ELF-1 (cell line): ENCODE results near the gene NDUFV1.
"Not testable (repeated sequence)": the region's sequence is repeated elsewhere in the genome, so short reads cannot be mapped to it uniquely, and the experiment has no call there.

Experiments used
- DNase-seq: peaks from one replicate; pipeline ENCODE4 v3.0.0-alpha.2; 2016; ENCODE audit warnings: low read depth, low spot score

Gene NDUFV1

DNA sequence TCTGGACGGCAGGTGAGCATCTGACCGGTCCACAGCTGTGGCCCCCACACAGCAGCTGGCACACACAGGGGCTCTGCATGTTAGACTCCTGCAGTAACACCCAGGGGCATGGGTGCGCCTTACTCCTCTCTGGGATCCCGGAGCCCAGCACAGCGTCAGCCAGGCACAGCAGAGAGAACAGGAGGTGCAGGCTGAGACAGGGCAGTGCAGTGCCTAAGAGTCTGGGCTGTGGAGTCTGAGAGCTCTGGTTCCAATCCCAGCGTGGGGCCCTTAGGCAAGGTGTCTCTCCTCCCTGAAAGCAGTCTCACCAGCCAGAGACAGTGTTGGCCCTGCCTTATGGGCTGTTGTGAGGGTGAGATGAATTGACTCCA lies 20.7 kb downstream of the NDUFV1 start:
- no peak for DNase-seq

DNA sequence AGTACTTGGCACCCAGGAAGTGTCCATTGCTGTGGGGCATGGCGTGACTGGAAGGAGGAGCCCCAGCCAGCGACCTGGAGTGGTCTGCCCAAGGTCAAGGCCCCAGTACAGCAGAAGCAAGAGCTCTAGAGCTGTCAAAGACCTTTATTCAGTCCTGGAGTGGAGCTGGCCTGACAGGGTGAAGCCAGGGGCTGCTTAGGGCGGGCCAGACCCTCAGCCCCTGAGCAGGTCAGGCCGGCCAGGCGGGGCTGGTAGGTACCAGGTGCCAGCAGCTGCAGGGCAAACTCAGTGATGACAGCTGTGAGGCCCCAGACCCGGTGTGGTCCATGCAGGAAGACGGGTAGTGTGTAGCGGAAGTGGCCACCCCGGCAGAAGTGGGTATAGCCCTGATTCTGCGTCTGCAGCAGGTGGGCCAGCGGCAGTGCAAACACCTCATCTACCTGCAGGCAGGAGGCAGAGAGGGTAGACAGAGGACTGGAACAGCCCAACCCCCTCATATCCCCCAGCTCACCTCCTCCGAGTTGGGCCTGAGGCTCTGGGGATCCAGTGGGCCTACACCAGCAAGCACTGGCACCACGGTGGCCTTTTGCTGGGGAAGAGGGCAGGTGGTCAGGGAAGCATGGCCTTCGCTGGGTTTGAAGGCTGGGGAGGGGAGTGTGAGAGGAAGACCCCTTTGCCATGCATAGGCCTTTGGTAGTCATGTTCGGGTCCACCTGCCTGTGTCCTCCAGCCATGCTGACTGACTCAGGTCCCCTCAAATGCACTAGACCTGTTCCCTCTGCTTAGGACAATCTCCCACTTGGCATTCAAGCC lies 21.3 kb downstream of the NDUFV1 start:
- peak; percentile 72 for DNase-seq

DNA sequence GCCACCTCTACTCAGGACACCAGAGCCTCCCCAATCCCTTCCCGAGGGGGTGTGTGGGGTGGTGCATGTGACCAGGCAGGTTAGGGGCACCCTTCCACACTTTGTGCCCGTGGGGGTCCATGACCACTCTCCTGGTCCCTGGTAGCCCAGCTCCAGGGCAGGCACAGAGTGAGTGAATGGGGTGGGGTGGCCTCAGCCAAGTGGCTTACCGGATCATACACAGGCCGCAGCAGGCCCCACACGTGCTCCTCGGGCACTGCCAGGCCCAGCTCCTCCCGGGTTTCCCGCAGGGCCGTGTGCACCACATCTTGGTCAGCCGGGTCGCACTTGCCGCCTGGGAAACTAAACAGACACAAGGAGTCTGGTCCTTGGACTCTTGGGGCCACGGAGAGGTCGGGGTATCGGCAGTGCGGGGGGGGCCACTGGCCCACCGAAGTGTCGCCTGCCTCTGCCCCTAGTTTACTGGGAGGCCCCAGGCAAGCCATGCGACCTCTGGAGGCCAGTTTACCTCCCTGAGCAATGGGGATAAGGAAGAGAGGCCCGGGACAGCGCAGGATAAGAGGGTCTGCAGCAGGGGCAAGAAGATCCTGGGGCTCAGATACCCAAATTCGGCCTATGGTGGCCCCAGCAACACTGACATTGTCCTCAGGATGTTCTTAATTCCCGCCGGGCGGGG lies 22.1 kb downstream of the NDUFV1 start:
- DNase-seq, result no peak

DNA sequence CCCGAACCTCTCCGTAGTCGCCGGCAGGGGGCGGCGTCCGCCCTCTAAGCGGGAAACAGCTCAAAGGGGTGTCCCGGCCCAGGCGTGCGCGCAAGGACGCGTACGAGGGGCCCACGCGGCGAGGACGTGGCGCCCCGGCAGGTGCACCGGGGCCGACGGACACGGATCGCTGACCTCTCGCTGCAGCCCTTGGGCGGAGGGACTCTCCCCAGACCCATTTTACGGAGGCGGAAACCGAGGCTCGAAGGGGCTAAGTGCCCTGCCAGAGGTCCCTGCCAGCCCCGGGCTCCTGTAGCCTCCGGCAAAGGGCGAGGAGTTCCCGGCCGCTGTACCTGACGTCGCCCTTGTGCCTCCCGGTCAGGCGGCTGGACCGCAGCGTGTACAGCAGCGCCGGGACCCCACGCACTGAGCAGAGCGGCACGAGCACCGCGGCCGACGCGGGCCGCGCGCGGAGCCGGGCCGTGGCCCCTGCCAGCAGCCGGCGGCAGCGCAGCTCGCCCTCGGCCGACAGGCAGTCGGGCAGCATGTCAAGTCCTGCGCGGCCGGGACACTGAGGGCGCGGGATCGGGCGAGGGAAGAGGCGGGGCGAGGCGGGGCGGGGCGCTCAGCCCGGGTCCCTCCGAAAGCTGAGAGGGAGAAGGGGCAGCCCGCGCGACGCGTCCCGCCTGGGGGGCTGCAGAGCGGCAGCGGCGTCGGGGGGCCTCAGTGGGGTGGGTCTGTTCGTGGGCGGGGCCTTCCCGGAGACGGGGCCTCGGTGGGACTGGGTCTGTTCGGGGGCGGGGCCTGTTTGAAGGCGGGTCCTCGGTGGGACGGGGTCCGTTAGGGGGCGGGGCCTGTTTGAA lies 22.9 kb downstream of the NDUFV1 start, which contains the start of gene NUDT8:
Gene NUDT8 (minus strand): TSS at position 552 of the 842 bp plus-strand sequence. CDS start 26 bp downstream, at position 526.
- peak; percentile 91 for DNase-seq

DNA sequence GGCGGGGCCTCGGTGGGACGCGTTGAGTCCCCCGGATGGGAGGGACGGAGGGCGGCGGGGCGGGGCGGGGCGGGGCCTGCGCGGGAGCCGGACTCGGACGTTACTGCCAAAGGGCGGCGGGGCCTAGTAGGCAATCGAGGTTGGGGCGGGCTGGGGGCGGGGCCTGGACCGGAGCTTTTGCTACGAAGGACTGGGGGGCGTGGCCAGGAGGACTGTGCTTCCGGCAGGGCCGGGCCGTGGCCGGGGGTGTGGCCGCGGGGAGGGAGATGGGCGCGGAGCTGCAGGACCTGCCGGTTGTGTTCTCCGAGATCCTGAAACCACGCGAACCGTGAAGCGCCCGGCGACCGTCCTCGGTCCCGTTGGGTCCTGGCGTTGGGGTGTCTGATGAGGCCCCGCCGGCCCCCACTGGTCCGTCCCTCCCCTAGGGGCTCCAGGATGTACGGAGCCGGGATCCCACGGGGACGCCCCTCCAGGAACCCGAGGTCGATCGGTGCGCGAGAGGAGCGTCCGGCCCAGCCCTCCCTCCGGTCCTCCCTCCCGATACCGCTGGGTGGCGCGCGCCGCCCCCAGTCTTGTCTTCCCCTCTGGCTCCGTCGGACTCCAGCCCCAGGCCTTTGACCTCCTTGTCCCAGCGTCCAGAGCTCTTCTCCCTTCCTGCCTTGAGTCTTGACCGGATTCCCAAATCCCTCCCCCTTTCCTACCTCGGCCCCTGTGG lies 23.6 kb downstream of the NDUFV1 start:
- peak; percentile 97 for DNase-seq

DNA sequence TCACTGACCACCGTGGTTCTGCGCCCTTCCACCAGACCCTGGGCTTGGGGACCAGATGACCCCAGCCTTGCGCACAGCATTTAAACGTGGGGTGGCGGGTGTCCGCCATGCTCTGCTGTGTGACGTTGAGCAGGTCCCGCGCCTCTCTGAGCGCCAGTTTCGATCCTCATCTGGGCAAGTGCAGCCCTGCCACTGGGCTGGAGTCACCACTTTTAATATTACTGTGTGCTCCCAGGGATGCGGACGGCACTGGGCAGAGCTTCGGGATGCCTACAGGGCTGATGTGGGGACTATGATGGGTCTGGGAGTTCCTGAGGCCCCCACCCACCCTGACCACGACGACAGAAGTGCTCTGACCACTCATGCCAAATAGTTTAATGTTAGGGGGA lies 24.2 kb downstream of the NDUFV1 start:
- no peak for DNase-seq

DNA sequence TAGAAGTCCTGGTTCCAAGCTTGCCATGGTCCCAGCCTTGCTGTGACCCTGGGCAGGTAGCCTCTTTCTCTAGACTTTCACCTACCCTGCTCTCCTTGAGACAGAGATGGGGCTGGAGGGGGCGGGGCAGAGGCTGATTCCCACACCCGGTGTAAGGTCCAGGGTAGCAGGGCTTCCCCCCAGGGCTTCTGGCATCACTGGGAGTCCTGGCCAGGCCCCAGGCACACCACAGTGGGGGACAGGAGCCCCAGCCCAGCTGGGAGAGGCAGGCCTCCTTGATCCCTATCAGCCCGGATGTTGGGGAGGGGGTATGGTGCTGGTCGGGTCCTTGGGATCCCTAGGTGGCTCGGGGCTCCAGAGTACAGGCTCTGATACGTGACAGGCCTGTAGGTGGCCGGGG lies 24.7 kb downstream of the NDUFV1 start:
- DNase-seq, result no peak

DNA sequence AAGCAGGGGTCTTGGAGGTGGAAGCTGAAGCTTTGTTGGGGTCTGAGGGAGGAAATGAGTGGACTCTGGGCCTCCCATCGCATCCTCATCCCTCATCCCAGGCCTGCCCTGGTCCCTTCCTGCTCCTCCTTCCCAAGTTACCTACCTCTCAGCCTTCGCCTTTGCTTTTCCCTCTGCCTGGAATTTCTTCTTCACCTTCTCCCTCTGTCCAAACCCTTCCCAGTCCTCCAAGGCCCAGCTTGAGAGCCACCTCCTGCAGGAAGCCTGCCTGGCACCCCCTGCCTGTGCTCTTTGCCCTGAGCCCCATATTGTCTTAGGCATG lies 25.1 kb downstream of the NDUFV1 start:
- no peak for DNase-seq

DNA sequence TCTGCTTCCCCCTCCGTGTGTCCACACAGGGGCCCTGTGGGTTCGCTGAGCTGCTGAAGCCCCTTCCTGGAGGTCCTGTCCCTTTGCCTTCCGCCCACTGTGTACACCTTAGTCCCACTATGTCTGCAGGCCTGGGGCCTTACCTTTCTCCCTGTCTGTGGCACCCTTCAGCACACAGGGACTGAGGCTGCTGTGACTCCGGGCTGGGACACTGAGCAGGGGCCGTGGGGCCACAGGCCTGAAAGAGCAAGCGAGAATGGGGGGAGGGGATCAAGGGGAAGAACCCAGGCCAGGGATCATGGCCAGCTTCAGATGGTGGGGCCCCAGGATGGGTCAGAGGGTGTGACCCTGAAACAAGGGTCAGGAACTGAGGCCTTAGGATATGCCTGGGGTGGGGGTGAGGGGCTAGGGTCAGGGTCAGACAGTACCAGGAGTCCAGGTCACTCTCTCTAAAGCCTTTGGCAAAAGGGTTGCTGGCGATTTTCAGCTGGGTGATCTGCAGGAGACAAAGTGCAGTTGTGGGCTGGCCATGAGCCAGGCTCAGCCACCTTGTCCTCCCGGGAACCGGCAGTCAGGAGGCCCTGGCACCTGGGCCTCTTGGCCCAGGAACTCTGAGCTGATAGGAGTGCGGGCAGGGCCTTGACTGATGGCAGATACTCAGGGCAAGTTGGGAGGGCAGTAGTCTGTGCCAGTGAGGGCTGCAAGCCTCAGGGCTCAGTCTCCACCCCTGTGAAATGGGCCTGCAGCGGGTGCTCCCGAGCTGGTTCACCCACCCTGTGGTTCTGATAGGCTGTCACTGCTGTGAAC lies 25.6 kb downstream of the NDUFV1 start:
- DNase-seq, result no peak

DNA sequence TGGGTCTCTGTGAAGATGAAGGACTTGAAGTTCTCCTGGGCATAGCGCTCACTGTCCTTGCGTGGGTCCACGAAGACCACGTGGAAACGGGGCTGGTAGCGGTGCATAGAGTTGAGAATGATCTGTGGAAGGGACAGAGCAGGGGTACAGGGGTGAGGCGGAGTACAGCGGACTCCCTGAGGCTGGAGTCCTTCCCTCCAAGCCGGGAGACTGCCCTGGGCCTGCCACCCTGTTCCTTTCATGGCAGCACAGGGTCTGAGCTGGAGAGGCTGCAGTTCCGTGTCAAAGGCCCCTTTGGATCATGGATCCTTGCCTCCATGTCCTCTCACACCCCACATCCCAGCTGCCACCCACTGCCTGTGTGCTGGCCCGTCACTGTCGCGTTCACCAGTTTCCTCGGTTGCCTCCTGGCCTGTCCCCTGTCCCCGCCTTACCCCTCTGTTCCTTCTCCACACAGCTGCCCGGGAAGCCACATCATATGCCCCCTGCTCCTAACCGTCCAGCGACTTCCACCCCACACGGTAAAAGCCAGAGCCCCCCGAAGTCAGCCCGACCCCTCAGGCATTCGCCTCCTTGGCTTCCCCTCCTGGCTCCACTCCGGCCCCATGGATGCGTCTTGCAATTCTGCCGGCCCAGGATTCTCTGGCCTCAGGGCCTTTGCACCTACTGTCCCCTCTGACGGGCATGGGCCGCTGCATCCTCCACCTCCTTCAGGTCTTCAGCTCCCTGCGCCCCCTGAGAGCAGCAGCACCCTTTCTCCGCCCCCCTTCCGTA lies 26.4 kb downstream of the NDUFV1 start:
- DNase-seq, result no peak

DNA sequence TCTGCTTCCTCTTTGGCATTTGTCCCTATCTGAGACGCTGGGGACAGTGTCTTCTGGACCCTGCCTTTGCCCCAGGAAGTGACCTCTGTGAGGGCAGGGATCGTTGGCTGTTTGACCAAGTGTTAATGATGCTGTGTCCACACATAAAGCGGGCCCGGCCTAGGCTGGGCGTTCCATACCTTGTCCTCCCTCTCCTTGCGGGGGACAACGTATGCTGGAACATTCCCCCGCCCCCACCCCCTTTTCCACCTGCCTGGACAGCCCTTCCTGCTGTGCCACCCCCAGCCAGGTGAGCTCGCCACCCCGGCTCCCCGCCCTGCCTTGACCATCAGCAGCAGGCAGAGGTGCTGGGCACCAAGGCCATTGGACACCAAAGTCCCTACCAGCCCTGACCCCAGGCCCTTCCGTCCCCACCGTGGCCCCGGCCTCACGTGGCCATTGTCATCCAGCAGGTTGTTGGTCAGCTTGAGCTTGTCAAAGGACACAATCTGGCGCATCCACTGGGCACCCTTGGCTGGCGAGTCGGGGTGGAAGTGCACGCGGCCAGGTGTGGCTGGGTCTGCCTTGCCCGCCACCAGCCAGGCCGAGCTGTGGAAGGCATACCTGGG lies 27.1 kb downstream of the NDUFV1 start:
- no peak for DNase-seq

DNA sequence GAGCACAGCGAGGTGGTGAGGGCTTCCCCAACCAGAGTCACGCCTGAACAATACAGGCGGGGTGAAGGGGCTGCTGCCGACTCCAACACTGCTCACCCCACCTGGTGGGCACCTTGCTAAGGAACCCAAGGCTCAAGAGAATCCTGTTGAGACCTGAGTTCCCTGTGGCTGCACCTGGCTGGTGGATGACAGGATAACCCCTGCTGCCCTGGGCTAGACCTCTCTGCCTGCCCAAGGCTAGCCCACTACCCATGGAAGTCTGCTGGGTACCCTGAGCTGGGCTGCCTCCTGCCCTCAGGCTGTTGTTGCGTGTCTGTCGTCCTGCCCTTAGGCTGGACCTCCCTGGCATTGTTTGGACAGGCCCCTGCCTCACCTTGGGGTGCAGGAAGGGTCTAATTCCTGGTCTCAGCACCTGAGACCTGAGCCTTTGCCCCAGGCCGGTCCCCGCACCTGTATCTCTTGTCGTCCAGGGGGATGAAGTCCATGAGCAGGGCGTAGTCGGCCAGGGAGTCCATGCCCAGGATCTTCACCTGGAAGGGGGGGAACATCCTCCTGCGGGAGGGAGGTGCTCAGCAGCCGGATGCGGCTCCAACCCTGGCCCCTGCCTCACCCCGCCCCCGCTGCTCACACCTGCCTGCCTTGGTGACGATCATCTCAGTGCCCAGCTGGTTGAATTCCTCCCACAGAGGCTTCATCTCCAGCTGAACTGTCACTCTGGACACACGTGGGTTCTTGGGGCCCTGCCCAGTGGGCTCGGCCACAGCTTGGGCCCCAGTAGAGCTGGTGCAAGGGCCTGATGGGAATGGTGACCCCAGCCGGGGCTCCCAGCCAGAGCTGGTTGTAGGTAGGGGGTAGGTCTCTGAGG lies 27.9 kb downstream of the NDUFV1 start:
- DNase-seq, result no peak

DNA sequence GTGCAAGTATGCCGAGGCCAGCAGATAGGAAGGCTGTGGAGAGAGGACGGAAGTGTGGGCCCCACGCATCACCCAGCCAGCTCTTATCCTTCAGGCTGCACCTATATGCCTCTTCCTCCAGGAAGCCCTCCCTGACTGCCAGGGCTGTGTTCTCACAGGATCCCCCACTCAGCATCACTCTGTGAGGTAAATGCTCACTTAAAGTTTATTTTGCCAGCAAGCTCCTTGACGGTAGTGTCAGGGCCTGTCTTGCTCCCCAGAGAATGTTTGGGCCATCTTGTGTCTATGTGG lies 28.4 kb downstream of the NDUFV1 start:
- DNase-seq, result no peak

DNA sequence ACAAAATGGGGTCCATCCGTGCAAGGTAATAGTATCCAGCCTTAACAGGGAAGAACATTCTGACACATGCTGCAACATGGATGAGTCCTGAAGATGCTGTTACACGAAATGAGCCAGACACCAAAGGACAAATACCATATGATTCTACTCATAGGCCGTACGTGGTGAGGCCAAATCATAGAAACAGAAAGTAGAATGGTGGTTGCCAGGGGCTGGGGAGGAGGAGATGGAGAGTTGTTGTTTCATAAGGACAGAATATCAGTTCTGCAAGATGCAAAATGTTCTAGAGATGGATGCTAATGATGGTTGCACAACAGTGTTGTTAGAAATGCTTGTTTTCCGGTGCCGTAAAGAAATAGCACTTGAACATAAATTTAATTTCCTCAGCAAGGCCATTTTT lies 30.2 kb downstream of the NDUFV1 start:
- DNase-seq, result no peak

DNA sequence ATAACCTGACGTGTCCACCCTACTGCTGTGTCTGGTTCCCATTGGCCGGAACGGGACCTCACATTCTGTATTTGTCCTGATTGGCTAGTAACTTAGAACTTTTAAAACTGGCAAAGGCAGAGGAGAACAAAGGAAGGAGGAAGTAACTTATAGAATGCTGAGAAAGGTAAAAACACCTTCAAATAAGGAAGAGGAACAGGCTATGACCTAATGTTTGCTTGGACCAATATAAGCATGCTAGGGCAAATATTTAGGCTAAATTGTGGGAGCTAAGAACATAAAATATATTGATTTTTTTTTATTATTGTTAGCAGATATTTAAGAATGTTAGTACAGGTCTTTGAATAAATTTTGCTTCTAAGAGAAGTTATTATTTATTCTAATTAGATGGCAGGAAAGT lies 30.7 kb downstream of the NDUFV1 start:
- not testable (repeated sequence) for DNase-seq

DNA sequence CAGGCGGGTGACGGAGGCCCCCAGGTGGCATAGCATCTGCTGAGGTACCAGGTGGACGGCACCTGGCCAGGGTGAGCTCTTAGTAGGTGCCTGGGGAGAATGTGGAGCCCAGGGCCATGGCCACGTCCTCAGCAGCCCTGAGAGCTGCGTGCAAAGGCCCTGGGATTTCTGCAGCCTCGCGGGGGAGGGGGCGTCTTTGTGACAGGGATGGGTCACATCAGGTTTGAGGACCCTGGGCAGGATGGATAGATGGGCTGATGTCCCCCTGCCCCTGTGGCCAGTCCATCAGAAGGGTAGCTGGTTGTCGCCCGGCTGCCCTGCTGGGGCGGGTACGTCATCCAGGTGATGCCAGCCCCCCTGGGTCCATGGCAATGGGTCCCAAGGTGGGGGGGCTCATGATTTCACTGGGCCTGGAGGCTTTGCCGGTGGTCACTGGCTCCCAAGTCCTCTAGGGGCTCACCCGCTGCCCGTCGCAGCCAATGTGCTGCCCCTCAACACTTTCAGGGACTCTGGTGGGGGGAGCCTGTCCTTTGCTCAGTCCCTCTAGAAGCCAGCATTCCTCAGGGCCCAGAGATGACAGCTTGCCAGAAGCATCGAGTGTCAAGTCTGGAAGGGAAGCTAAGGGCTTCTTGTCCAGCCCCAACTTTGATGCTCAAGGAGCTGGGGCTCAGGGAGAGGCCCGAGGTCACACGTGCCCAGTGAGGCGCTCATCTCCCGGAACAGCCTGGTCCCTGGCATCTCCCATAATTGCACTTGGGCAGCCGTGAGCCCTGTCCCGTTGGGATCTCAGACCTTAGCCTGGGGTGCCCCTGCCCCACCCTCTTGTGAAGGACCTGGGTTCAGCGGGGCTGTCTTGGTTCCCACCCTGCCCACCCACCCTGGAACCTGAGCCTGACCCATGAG lies 32.0 kb downstream of the NDUFV1 start:
- no peak for DNase-seq

DNA sequence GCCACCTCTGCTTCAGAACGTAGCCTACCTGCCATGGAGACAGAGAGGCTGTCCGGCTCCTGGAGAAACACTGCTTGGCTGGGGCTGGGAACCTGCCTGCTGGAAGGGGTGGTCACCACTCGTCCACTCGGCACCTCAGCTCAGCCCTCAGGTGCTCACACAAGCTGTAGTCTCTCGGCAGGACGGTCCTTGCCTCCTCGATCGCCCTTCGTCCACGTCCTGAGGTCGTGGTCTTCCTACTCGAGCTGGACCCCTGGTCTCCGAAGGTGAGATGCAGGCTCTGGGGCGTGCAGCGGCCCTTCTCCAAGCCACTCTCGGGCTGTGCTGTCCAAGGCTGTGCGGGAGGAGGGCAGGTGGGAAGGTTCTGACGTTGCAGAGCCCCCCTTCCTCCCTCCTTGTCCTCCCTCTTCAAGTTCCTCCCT lies 32.7 kb downstream of the NDUFV1 start, which contains the start of gene TBX10:
Gene TBX10 (minus strand): TSS at position 326 of the 422 bp plus-strand sequence. CDS start 291 bp downstream, at position 35.
- no peak for DNase-seq
